NK-92 (cell line): Measurements from ENCODE around the gene ZBTB16.

Experiments
- DNase-seq: peaks from one replicate; lab custom pipeline; 2025; ENCODE audit not compliant: unreplicated experiment; lab: John Stamatoyannopoulos, UW

The ZBTB16 gene

GRCh38 chr11:114163229-114163631 is 103.7 kb downstream of the ZBTB16 start:
- DNase-seq: no peak

GRCh38 chr11:114163830-114164401 is 104.4 kb downstream of the ZBTB16 start:
- DNase-seq: no peak

- DNase-seq: no peak
These were observed 105.0 kb downstream of the ZBTB16 start for GRCh38 chr11:114164546-114164945.

- DNase-seq: no peak
These were observed 106.1 kb downstream of the ZBTB16 start for GRCh38 chr11:114165326-114166230.

GRCh38 chr11:114166362-114166761 is 106.9 kb downstream of the ZBTB16 start:
- DNase-seq: no peak

GRCh38 chr11:114166897-114167323 is 107.4 kb downstream of the ZBTB16 start:
- no peak for DNase-seq

- DNase-seq: no peak
These were observed 107.8 kb downstream of the ZBTB16 start for GRCh38 chr11:114167355-114167754.

GRCh38 chr11:114167771-114168448 is 108.4 kb downstream of the ZBTB16 start:
- no peak for DNase-seq

- DNase-seq: no peak
These were observed 109.2 kb downstream of the ZBTB16 start for GRCh38 chr11:114168691-114169090.

- no peak for DNase-seq
These were observed 109.8 kb downstream of the ZBTB16 start for GRCh38 chr11:114169321-114169749.

GRCh38 chr11:114169821-114170220 is 110.3 kb downstream of the ZBTB16 start:
- no peak for DNase-seq

GRCh38 chr11:114170226-114170625 is 110.7 kb downstream of the ZBTB16 start:
- no peak for DNase-seq

GRCh38 chr11:114171257-114172054 is 111.9 kb downstream of the ZBTB16 start:
- DNase-seq: no peak

- no peak for DNase-seq
These were observed 112.7 kb downstream of the ZBTB16 start for GRCh38 chr11:114172055-114172861.

- no peak for DNase-seq
These were observed 113.4 kb downstream of the ZBTB16 start for GRCh38 chr11:114172871-114173444.

GRCh38 chr11:114173843-114174242 is 114.3 kb downstream of the ZBTB16 start:
- DNase-seq: no peak

GRCh38 chr11:114174712-114175495 is 115.4 kb downstream of the ZBTB16 start:
- DNase-seq: no peak

- no peak for DNase-seq
These were observed 116.2 kb downstream of the ZBTB16 start for GRCh38 chr11:114175706-114176105.

- DNase-seq: no peak
These were observed 116.8 kb downstream of the ZBTB16 start for GRCh38 chr11:114176321-114176720.
